Pancreas (tissue), 10 donors: ENCODE results near the gene FMO2. TPM values are rescaled to one million over a fixed set of nuclear protein-coding genes. Genes with fewer than 3 reads are reported as not detected.

Experiments used
- ATAC-seq, 4 donors: fragments of 200-7000 bp; cut with Tn5 transposase; one replicate each; pipeline versions ENCODE4 v1.8.0 to v1.9.1; 2020; ENCODE audit warnings: mild to moderate bottlenecking in 4 of 4, moderate library complexity in 4 of 4
- DNase-seq, 6 donors: peaks; one replicate each; pipeline ENCODE4 v3.0.0-alpha.2; 2020
- FAIRE-seq: peaks from 2 replicates; lab custom pipeline; 2012; peaks lifted over from hg19 to GRCh38; lab: Jason Lieb, UNC
- H3K27ac ChIP-seq, 4 donors: fragments of 200-600 bp; sonication (generic); 1 replicate in 3 of 4; 2 replicates in 1 of 4; pipeline versions ENCODE4 v1.5.0 to v1.8.0; 2020
- H3K27me3 ChIP-seq, 4 donors: fragments of 200-600 bp; one replicate each; pipeline ENCODE4 v1.8.0; 2021
- H3K36me3 ChIP-seq, 3 donors: fragments of 200-600 bp; sonication (generic) in 1 of 3; one replicate each; pipeline versions ENCODE4 v1.5.0 to v1.8.0; 2020 to 2021
- H3K4me1 ChIP-seq, 3 donors: fragments of 200-600 bp; one replicate each; pipeline ENCODE4 v1.8.0; 2021
- H3K4me3 ChIP-seq, 4 donors: fragments of 200-600 bp; sonication (generic) in 2 of 4; one replicate each; pipeline versions ENCODE4 v1.5.0 to v1.8.0; 2020 to 2021
- H3K9me3 ChIP-seq, 4 donors: fragments of 200-600 bp; one replicate each; pipeline ENCODE4 v1.8.0; 2021
- CTCF ChIP-seq, 4 donors: fragments of 200-600 bp; sonication (generic) in 3 of 4; IDR thresholded peaks; one replicate each; pipeline versions ENCODE4 v1.5.0 to v1.8.0; 2021; ENCODE audit warnings: antibody characterized with exemption in 4 of 4
- WGBS, 2 donors: extraction: QIAGEN DNeasy Blood & Tissue Kit; methylation state at CpG; one replicate each; pipeline ENCODE4 v1.1.7; 2013; 5-methylcytosine and 5-hydroxymethylcytosine counted together
- intact Hi-C, 3 donors: fragments of 100-400 bp; cut with DNase I; formaldehyde crosslinking; loops; one replicate each; pipeline versions ENCODE4 v1.11.1 to v1.14.2; 2022
- polyA plus RNA-seq, 2 donors: library from polyadenylated mRNA; stranded (reverse); fragments of 200-250 nt; gene quantifications; one replicate each; pipeline ENCODE4 v1.2.3, GENCODE V29; 2013
- total RNA-seq, 6 donors: library from RNA; stranded (reverse); fragmentation: NEBNext Ultra II Directional in 4 of 6; extraction: Animal tissue kit (Norgen Biotek cat#: 25700) in 4 of 6; gene quantifications; one replicate each; pipeline versions ENCODE4 v1.2.1 to v1.2.4, GENCODE V29; 2021 to 2023
- donor health status: healthy with polysubstance abuse.
- donor health status: DM: no; HTN: no; CAD: no; lungs with moderate emphysema.
- donor health status: DM: no; HTN: no; CAD: no.
- donor health status: control.
- donor health status: control.
- donor health status: Bipolar disorder and iron deficiency.
- donor health status: DM: yes; HTN: yes; CAD: no.
- donor health status: DM: no; HTN: no; CAD: no.
- donor health status: DM: no; HTN: no; CAD: no.
- donor health status: DM: yes; HTN: yes; CAD: no.

Gene FMO2
- total and polyA plus RNA-seq, 8 donors: 2.3 to 9.6 (median 6.2) TPM

- no peaks in the 10 kb centered on the region for H3K27me3 ChIP-seq
- H3K4me1 ChIP-seq: no peaks in the 10 kb centered on the region
- DNase-seq (peak in 3 of 6 donors; percentile 20 to 73 (median 21)), FAIRE-seq (no peak), ATAC-seq (peak; percentile 43 to 83 (median 77))
- peak overlapping the region; percentile 21 to 59 (median 34) for H3K4me3 ChIP-seq
- WGBS, 2 donors: 2 to 3% methylated on average over 34 of the region's 34 CpGs
- no peaks in the 10 kb centered on the region for H3K9me3 ChIP-seq
- no peaks in the 10 kb centered on the region for H3K36me3 ChIP-seq
- peak in 3 of 4 donors; percentile 23 to 48 (median 35) for TF ChIP-seq CTCF (IDR thresholded peaks at IDR 0.05)
- intact Hi-C loops: no loop called here
- H3K27ac ChIP-seq: peak overlapping the region in 1 of 4 donors; percentile 12
These were observed 66.2 kb downstream of the FMO2 start for GRCh38 chr1:171251042-171251951.

- Histone ChIP-seq H3K27ac (no peak overlapping the region), H3K27me3 (no peaks in the 10 kb centered on the region), H3K4me3 (peak overlapping the region in 2 of 4 donors; percentile 39 to 59), H3K4me1 (peaks cover 0 to 4% (median 0%) of the 10 kb centered on the region in 3 donors), H3K36me3 (no peaks in the 10 kb centered on the region), H3K9me3 (no peaks in the 10 kb centered on the region)
- intact Hi-C loops: no loop called here
- no peak for DNase-seq
- 31 to 33% methylated on average over 6 of the region's 6 CpGs for WGBS, 2 donors
- no peak for FAIRE-seq
- TF ChIP-seq CTCF (IDR thresholded peaks at IDR 0.05): peak in 1 of 4 donors; percentile 7
- ATAC-seq: no peak
These were observed 66.8 kb downstream of the FMO2 start for GRCh38 chr1:171251952-171252300.

- intact Hi-C loops: no loop called here
- Histone ChIP-seq H3K36me3 (no peaks in the 10 kb centered on the region), H3K27me3 (no peaks in the 10 kb centered on the region), H3K9me3 (no peaks in the 10 kb centered on the region), H3K4me1 (peaks cover 0 to 9% (median under 1%) of the 10 kb centered on the region in 3 donors), H3K4me3 (no peak overlapping the region), H3K27ac (no peak overlapping the region)
- no peak for TF ChIP-seq CTCF (IDR thresholded peaks at IDR 0.05)
- ATAC-seq (no peak), FAIRE-seq (no peak), DNase-seq (no peak)
- WGBS, 2 donors: 68 to 84% methylated on average over 5 of the region's 5 CpGs
These were observed 67.4 kb downstream of the FMO2 start for GRCh38 chr1:171252482-171252881.

GRCh38 chr1:171254859-171255258 is 69.8 kb downstream of the FMO2 start:
- no peak for DNase-seq
- intact Hi-C loops: no loop called here
- peaks cover 0 to 9% (median 4%) of the 10 kb centered on the region in 3 donors for H3K4me1 ChIP-seq
- 66 to 74% methylated on average over 4 of the region's 4 CpGs for WGBS, 2 donors
- ATAC-seq: no peak
- H3K27ac ChIP-seq: no peak overlapping the region
- FAIRE-seq: no peak
- H3K9me3 ChIP-seq: no peaks in the 10 kb centered on the region
- no peak for TF ChIP-seq CTCF (IDR thresholded peaks at IDR 0.05)
- H3K36me3 ChIP-seq: no peaks in the 10 kb centered on the region
- H3K27me3 ChIP-seq: no peaks in the 10 kb centered on the region
- H3K4me3 ChIP-seq: no peak overlapping the region
